Measurements from ENCODE around the gene TMEM255A. TPM values are rescaled to one million over a fixed set of nuclear protein-coding genes. Genes with fewer than 3 reads are reported as not detected.

The TMEM255A gene
- total RNA-seq, 4 donors from 2014 or later, result 1.2 to 1.7 (median 1.4) TPM; not detected in 1

DNA sequence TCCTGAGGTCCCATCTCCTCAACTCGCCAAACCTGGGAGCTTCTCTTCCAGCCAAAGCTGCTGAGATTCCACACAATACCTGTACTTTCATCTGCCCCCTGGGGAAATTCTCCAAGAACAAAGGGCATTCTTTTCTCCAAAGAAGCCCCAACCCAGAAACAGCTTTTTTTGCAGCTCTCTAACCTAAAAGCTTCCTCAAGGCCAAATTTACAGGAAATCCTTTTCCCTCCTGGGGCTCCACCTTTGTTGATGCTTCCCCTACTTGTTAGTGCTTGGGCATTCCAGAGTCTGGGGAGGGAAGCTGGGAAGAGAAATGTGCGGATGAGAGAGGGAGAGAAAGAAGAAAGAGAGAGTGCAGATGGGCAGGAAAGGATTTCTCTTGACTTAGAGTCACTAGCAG lies 36.3 kb downstream of the TMEM255A start:
- H3K9me3 ChIP-seq, result no peaks in the 10 kb centered on the region
- no peak for DNase-seq
- H3K4me3 ChIP-seq, result no peak overlapping the region
- H3K36me3 ChIP-seq, result no peaks in the 10 kb centered on the region
- intact Hi-C loops (cut with DNase I; ENCODE audit: low total_unique reads), result no loop called here
- no peaks in the 10 kb centered on the region for H3K4me1 ChIP-seq
- in situ Hi-C loops (cut with MboI; ENCODE audit: low pct_ligation_motif_present in 1 of 4, low pct_unique_long_range_greater_than_20kb in 1 of 4, low sequenced_read_pairs in 3 of 4), result loop anchor here in 1 of 4 donors (25.0 kb wide), 1 partner anchor 187 kb away; the partner anchor contains the start of gene LAMP2
- TF ChIP-seq POLR2AphosphoS5 (IDR thresholded peaks at IDR 0.05), result no peak
- TF ChIP-seq POLR2A (IDR thresholded peaks at IDR 0.05), result no peak
- TF ChIP-seq, protein P1, sequence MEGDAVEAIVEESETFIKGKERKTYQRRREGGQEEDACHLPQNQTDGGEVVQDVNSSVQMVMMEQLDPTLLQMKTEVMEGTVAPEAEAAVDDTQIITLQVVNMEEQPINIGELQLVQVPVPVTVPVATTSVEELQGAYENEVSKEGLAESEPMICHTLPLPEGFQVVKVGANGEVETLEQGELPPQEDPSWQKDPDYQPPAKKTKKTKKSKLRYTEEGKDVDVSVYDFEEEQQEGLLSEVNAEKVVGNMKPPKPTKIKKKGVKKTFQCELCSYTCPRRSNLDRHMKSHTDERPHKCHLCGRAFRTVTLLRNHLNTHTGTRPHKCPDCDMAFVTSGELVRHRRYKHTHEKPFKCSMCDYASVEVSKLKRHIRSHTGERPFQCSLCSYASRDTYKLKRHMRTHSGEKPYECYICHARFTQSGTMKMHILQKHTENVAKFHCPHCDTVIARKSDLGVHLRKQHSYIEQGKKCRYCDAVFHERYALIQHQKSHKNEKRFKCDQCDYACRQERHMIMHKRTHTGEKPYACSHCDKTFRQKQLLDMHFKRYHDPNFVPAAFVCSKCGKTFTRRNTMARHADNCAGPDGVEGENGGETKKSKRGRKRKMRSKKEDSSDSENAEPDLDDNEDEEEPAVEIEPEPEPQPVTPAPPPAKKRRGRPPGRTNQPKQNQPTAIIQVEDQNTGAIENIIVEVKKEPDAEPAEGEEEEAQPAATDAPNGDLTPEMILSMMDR (IDR thresholded peaks at IDR 0.05), result no peak
- TF ChIP-seq EP300 (IDR thresholded peaks at IDR 0.05; ENCODE audit: low read depth), result no peak
- no peak overlapping the region for H3K27ac ChIP-seq
- 57% methylated on average over 2 of the region's 2 CpGs; no CpG with 5 or more reads in 1 of the 2 donors for WGBS, 2 donors (ENCODE audit: low coverage in 1 of 2)
- H3K27me3 ChIP-seq, result no peaks in the 10 kb centered on the region

DNA sequence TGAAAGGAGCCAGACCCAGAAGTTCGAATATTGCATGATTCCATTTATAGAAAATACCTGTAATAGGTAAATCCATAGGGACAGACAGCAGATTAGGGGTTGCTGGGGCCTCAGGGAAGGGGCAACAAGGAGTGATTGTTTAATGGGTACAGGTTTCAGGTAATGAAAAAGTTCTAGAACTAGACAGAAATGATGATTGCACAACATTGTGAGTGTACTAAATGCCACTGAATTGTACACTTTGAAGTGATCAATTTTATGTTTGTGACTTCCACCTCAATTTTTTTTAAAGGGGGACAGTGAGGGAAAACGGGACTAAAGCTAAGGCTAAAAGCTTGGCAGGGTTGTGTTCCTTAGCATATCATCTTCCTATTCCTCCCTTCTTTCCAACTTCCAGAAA lies 37.1 kb downstream of the TMEM255A start:
- intact Hi-C loops (cut with DNase I; ENCODE audit: low total_unique reads), result no loop called here
- TF ChIP-seq POLR2A (IDR thresholded peaks at IDR 0.05), result no peak
- TF ChIP-seq EP300 (IDR thresholded peaks at IDR 0.05; ENCODE audit: low read depth), result no peak
- TF ChIP-seq, protein P1 (IDR thresholded peaks at IDR 0.05), result no peak
- no peak for TF ChIP-seq POLR2AphosphoS5 (IDR thresholded peaks at IDR 0.05)
- H3K36me3 ChIP-seq, result no peaks in the 10 kb centered on the region
- no peaks in the 10 kb centered on the region for H3K9me3 ChIP-seq
- H3K27me3 ChIP-seq, result no peaks in the 10 kb centered on the region
- in situ Hi-C loops (cut with MboI; ENCODE audit: low pct_ligation_motif_present in 1 of 4, low pct_unique_long_range_greater_than_20kb in 1 of 4, low sequenced_read_pairs in 3 of 4), result loop anchor here in 1 of 4 donors (25.0 kb wide), 1 partner anchor 188 kb away; the partner anchor contains the start of gene LAMP2
- H3K4me3 ChIP-seq, result no peak overlapping the region
- 43 to 60% methylated on average over 1 to 2 of the region's 2 CpGs for WGBS, 2 donors (ENCODE audit: low coverage in 1 of 2)
- no peak for DNase-seq
- H3K4me1 ChIP-seq, result no peaks in the 10 kb centered on the region
- H3K27ac ChIP-seq, result no peak overlapping the region

DNA sequence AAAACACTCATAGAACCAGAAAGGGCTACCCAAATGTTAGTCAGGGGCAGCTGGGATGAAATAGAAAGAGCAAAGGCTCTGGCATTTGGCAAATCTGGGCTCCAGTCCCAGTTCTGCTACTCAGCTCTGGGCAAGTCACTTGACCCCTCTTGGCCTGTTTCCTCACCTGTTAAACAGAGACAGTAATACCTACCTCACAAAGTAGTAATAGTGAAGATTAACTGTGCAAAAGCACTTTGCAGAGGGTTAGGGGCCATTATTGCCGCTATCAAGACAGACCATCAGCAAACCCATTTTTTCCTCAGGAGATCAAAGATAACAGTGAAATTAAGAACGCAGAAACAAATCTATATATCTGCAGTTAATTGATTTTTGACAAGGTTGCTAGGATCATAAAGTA lies 40.0 kb downstream of the TMEM255A start:
- Histone ChIP-seq H3K27me3 (no peaks in the 10 kb centered on the region), H3K36me3 (no peaks in the 10 kb centered on the region), H3K9me3 (no peaks in the 10 kb centered on the region), H3K27ac (no peak overlapping the region), H3K4me3 (no peak overlapping the region), H3K4me1 (no peaks in the 10 kb centered on the region)
- intact Hi-C loops (cut with DNase I; ENCODE audit: low total_unique reads), result no loop called here
- 70 to 80% methylated on average over 2 of the region's 2 CpGs for WGBS, 2 donors (ENCODE audit: low coverage in 1 of 2)
- no peak for DNase-seq
- in situ Hi-C loops (cut with MboI; ENCODE audit: low pct_ligation_motif_present in 1 of 4, low pct_unique_long_range_greater_than_20kb in 1 of 4, low sequenced_read_pairs in 3 of 4), result loop anchor here in 1 of 4 donors (25.0 kb wide), 1 partner anchor 191 kb away; the partner anchor contains the start of gene LAMP2
- TF ChIP-seq POLR2A (IDR thresholded peaks at IDR 0.05) (no peak), EP300 (IDR thresholded peaks at IDR 0.05; ENCODE audit: low read depth) (no peak), POLR2AphosphoS5 (IDR thresholded peaks at IDR 0.05) (no peak)
- TF ChIP-seq, protein P1 (IDR thresholded peaks at IDR 0.05), result no peak

DNA sequence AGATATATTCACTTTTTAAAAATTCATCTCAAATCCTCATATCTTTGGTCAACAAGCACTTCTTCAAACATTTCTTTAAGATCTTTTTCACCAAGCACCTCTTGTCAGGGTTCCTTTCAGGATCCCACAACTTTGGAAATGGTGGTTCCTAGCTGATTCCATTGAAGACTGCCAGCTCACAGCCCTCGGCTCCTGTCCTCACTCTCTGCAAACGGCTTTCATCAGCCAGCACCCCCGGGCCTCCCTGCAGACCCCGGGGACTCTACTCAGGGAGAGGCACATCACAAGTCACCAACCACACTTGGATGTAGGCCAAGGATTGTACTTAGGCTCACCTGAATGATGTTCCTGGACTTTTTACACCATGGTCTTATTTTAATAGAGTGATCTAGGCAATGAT lies 40.7 kb downstream of the TMEM255A start:
- DNase-seq, result no peak
- intact Hi-C loops (cut with DNase I; ENCODE audit: low total_unique reads), result no loop called here
- in situ Hi-C loops (cut with MboI; ENCODE audit: low pct_ligation_motif_present in 1 of 4, low pct_unique_long_range_greater_than_20kb in 1 of 4, low sequenced_read_pairs in 3 of 4), result loop anchor here in 1 of 4 donors (25.0 kb wide), 1 partner anchor 192 kb away; the partner anchor contains the start of gene LAMP2
- H3K27ac ChIP-seq, result no peak overlapping the region
- WGBS, 2 donors (ENCODE audit: low coverage in 1 of 2), result 72% methylated on average over 4 of the region's 4 CpGs; no CpG with 5 or more reads in 1 of the 2 donors
- H3K4me3 ChIP-seq, result no peak overlapping the region
- TF ChIP-seq POLR2AphosphoS5 (IDR thresholded peaks at IDR 0.05) (no peak), EP300 (IDR thresholded peaks at IDR 0.05; ENCODE audit: low read depth) (no peak), POLR2A (IDR thresholded peaks at IDR 0.05) (no peak)
- TF ChIP-seq, protein P1 (IDR thresholded peaks at IDR 0.05), result no peak
- H3K9me3 ChIP-seq, result no peaks in the 10 kb centered on the region
- H3K27me3 ChIP-seq, result no peaks in the 10 kb centered on the region
- no peaks in the 10 kb centered on the region for H3K4me1 ChIP-seq
- H3K36me3 ChIP-seq, result no peaks in the 10 kb centered on the region
